IMR-90 (cell line): ENCODE measurements around the gene TMEM72. TPM values are rescaled to one million over a fixed set of nuclear protein-coding genes. Genes with fewer than 3 reads are reported as not detected.

Experiments
- ATAC-seq: fragments of 200-7000 bp; cut with Tn5 transposase; 2 replicates; pipeline ENCODE4 v1.9.1; 2020; ENCODE audit warnings: low read depth, mild to moderate bottlenecking, moderate library complexity
- BruUV-seq: library from RNA; stranded (reverse); fragments of 400-500 nt; replicated peaks from 2 replicates; lab custom pipeline; 2021; lab: Mats Ljungman, UMichigan
- CTCF ChIA-PET: fragments of 300-600 bp; formaldehyde crosslinking; extraction: SDS; loops from one replicate; lab custom pipeline; 2021; ENCODE audit warnings: antibody characterized with exemption; lab: Yijun Ruan, JAX
- POLR2A ChIA-PET: fragments of 300-600 bp; sonication (Branson Sonifier 250); formaldehyde crosslinking; loops from one replicate; lab custom pipeline; 2022; ENCODE audit warnings: antibody characterized with exemption; ENCODE audit not compliant: unreplicated experiment; lab: Charles Lee
- DNase-seq: peaks from one replicate; pipeline ENCODE4 v3.0.0; 2013
- H2AFZ ChIP-seq: replicated peaks from 2 replicates; pipeline ENCODE3; 2013; ENCODE audit warnings: low read length, mild to moderate bottlenecking; ENCODE audit not compliant: poor library complexity
- H2AK5ac ChIP-seq: 2 replicates; pipeline ENCODE4 v1.6.1; 2013; ENCODE audit warnings: low read depth, low read length, inconsistent platforms
- H2AK9ac ChIP-seq: replicated peaks from 2 replicates; pipeline ENCODE3; 2013; ENCODE audit warnings: mild to moderate bottlenecking, low read depth, low read length, moderate library complexity; ENCODE audit not compliant: poor library complexity
- H2BK120ac ChIP-seq: 2 replicates; pipeline ENCODE4 v1.6.1; 2013; ENCODE audit warnings: low read depth, low read length, inconsistent platforms
- H2BK15ac ChIP-seq: 3 replicates; pipeline ENCODE4 v1.6.1; 2013; ENCODE audit warnings: low read depth, low read length, inconsistent platforms
- H2BK20ac ChIP-seq: 2 replicates; pipeline ENCODE4 v1.6.1; 2013; ENCODE audit warnings: low read depth, mild to moderate bottlenecking, inconsistent platforms, low read length, moderate library complexity
- H2BK5ac ChIP-seq: 2 replicates; pipeline ENCODE4 v1.6.1; 2013; ENCODE audit warnings: mild to moderate bottlenecking, low read depth, low read length, inconsistent platforms; ENCODE audit not compliant: poor library complexity, severe bottlenecking
- H3K14ac ChIP-seq: replicated peaks from 2 replicates; pipeline ENCODE4 v1.6.1; 2013; ENCODE audit warnings: low read depth, low read length, inconsistent platforms
- H3K18ac ChIP-seq: 2 replicates; pipeline ENCODE4 v1.6.1; 2013; ENCODE audit warnings: low read depth, low read length, control low read depth
- H3K23ac ChIP-seq: 2 replicates; pipeline ENCODE4 v1.6.1; 2013; ENCODE audit warnings: low read depth, low read length, inconsistent platforms
- H3K27ac ChIP-seq: 2 replicates; pipeline ENCODE4 v1.5.1; 2013; ENCODE audit warnings: mild to moderate bottlenecking, control low read depth, low read length; ENCODE audit not compliant: insufficient read depth
- H3K27me3 ChIP-seq: 2 replicates; pipeline ENCODE4 v1.6.1; 2013; ENCODE audit warnings: low read length; ENCODE audit not compliant: control insufficient read depth, insufficient read depth
- H3K36me3 ChIP-seq: 2 replicates; pipeline ENCODE4 v1.6.1; 2013; ENCODE audit warnings: low read length, mixed read lengths; ENCODE audit not compliant: control insufficient read depth, insufficient read depth
- H3K4ac ChIP-seq: 2 replicates; pipeline ENCODE4 v1.6.1; 2013; ENCODE audit warnings: low read depth, low read length, inconsistent platforms
- H3K4me1 ChIP-seq: 2 replicates; pipeline ENCODE4 v1.6.1; 2013; ENCODE audit warnings: low read length, mixed read lengths; ENCODE audit not compliant: control insufficient read depth, insufficient read depth
- H3K4me2 ChIP-seq: 2 replicates; pipeline ENCODE4 v1.6.1; 2013; ENCODE audit warnings: low read depth, mild to moderate bottlenecking, control low read depth, low read length, moderate library complexity
- H3K4me3 ChIP-seq: 2 replicates; pipeline ENCODE4 v1.5.1; 2013; ENCODE audit warnings: low read depth, mild to moderate bottlenecking, control low read depth, low read length, moderate library complexity; ENCODE audit not compliant: insufficient read depth
- H3K56ac ChIP-seq: 2 replicates; pipeline ENCODE4 v1.6.1; 2013; ENCODE audit warnings: low read length, inconsistent platforms; ENCODE audit not compliant: insufficient read depth; ENCODE audit errors: extremely low read depth
- H3K79me1 ChIP-seq, 2 experiments: 2 replicates each; pipeline ENCODE4 v1.6.1; 2013; ENCODE audit warnings: low read length in 2 of 2, inconsistent platforms in 1 of 2, low read depth in 1 of 2
- H3K9ac ChIP-seq: 2 replicates; pipeline ENCODE4 v1.6.1; 2013; ENCODE audit warnings: low read depth, low read length, control low read depth
- H3K9me1 ChIP-seq: 2 replicates; pipeline ENCODE4 v1.6.1; 2013; ENCODE audit warnings: low read length, inconsistent platforms; ENCODE audit not compliant: insufficient read depth
- H3K9me3 ChIP-seq: 2 replicates; pipeline ENCODE4 v1.6.1; 2013; ENCODE audit warnings: low read length; ENCODE audit not compliant: control insufficient read depth, insufficient read depth
- H4K20me1 ChIP-seq: 2 replicates; pipeline ENCODE4 v1.6.1; 2013; ENCODE audit warnings: low read length, inconsistent platforms; ENCODE audit not compliant: insufficient read depth
- H4K5ac ChIP-seq: 2 replicates; pipeline ENCODE4 v1.6.1; 2013; ENCODE audit warnings: mild to moderate bottlenecking, low read depth, low read length, control low read depth
- H4K8ac ChIP-seq, 2 experiments: 2 replicates each; pipeline ENCODE4 v1.6.1; 2013; ENCODE audit warnings: low read depth in 2 of 2, low read length in 2 of 2, control low read depth in 1 of 2, inconsistent platforms in 1 of 2
- H4K91ac ChIP-seq: 2 replicates; pipeline ENCODE4 v1.6.1; 2013; ENCODE audit warnings: low read depth, low read length, inconsistent platforms; ENCODE audit not compliant: insufficient read depth
- FOS ChIP-seq: fragments of 150-350 bp; IDR thresholded peaks from 2 replicates; pipeline ENCODE4 v1.6.1; 2016; ENCODE audit warnings: low read depth, low read length
- MXI1 ChIP-seq: IDR thresholded peaks from 2 replicates; pipeline ENCODE4 v1.6.1; 2012; ENCODE audit warnings: low read depth, mild to moderate bottlenecking, low read length, moderate library complexity, borderline replicate concordance
- RCOR1 ChIP-seq: IDR thresholded peaks from 2 replicates; pipeline ENCODE4 v1.6.1; 2012; ENCODE audit warnings: mild to moderate bottlenecking, low read length, improper control_type of control experiment; ENCODE audit not compliant: insufficient replicate concordance
- WGBS, 2 experiments: methylation state at CpG; one replicate each; pipeline versions ENCODE4 v1.1.5 to v1.1.7; 2013; ENCODE audit warnings: missing lambda C conversion rate in 2 of 2; ENCODE audit not compliant: insufficient read length in 1 of 2; ENCODE audit errors: extremely low coverage in 2 of 2; 5-methylcytosine and 5-hydroxymethylcytosine counted together
- dilution Hi-C: fragments of 300-500 bp; cut with HindIII; formaldehyde crosslinking; loops from one replicate; pipeline ENCODE4 v1.14.3; 2018; ENCODE audit warnings: low sequenced_read_pairs; ENCODE audit not compliant: unreplicated experiment
- in situ Hi-C: fragments of 300-500 bp; cut with MboI; formaldehyde crosslinking; loops from 3 replicates; pipeline ENCODE4 v1.14.3; 2019; ENCODE audit warnings: low sequenced_read_pairs, inconsistent platforms, mixed read lengths
- intact Hi-C: fragments of 100-400 bp; cut with micrococcal nuclease; formaldehyde crosslinking; loops from 2 replicates; pipeline ENCODE4 v1.10.0; 2022
- polyA plus RNA-seq, 3 experiments: library from polyadenylated mRNA; depleted of rRNA; stranded (reverse); fragments of >200 nt; gene quantifications; 2 replicates each; pipeline ENCODE4 v1.2.3, GENCODE V29; 2012; ENCODE audit warnings: low replicate concordance in 1 of 3
- total RNA-seq: library from RNA; depleted of rRNA; stranded (reverse); fragments of >200 nt; gene quantifications from 2 replicates; pipeline ENCODE4 v1.2.3, GENCODE V29; 2012

Gene TMEM72
- total and polyA plus RNA-seq, 2 of the 4 experiments (the other 2 are of a cell fraction) = not detected

- Histone ChIP-seq H4K91ac (0 out of 2 replicates have a peak overlapping the region, but pooled peaks have one; percentile 13), H3K79me1 (no peaks in the 10 kb centered on the region), H2BK5ac (no peak overlapping the region), H2BK120ac (peak overlapping the region; percentile 81), H3K9me1 (peaks cover 9% of the 10 kb centered on the region; the same call in 1 of the 2 replicates), H2BK20ac (peak overlapping the region; percentile 22; the same call in 1 of the 2 replicates), H3K36me3 (no peaks in the 10 kb centered on the region), H3K4ac (peak overlapping the region; percentile 63), H3K18ac (peak overlapping the region; percentile 1; the same call in 1 of the 2 replicates), H2AFZ (no peak overlapping the region), H2AK5ac (peak overlapping the region; percentile 63), H3K4me1 (peaks cover 15% of the 10 kb centered on the region), H3K27me3 (no peaks in the 10 kb centered on the region), H4K20me1 (no peaks in the 10 kb centered on the region), H3K4me2 (no peak overlapping the region), H3K23ac (no peak overlapping the region), H3K56ac (no peak overlapping the region), H4K8ac (peak overlapping the region; percentile 26 to 39; a peak in 2 of 4 replicates), H3K9ac (no peak overlapping the region), H2AK9ac (no peak overlapping the region), H3K9me3 (no peaks in the 10 kb centered on the region), H3K14ac (0 out of 2 replicates have a peak overlapping the region, but pooled peaks have one; percentile 11), H3K4me3 (no peak overlapping the region), H2BK15ac (no peak overlapping the region), H3K27ac (no peak overlapping the region), H4K5ac (no peak overlapping the region)
- intact Hi-C loops (no loop called here), dilution Hi-C loops (no loop called here), in situ Hi-C loops (no loop called here)
- DNase-seq (no peak), ATAC-seq (no peak)
- POLR2A ChIA-PET = no interaction called here
- CTCF ChIA-PET = no interaction called here
- TF ChIP-seq FOS = no peak
- no peak for TF ChIP-seq MXI1
- no peak for TF ChIP-seq RCOR1
- 96% methylated on average over 3 of the region's 7 CpGs; no CpG with 5 or more reads in 1 of the 2 experiments for WGBS, 2 experiments
- no TSS peak for BruUV-seq
These were observed 25.3 kb downstream of the TMEM72 start for GRCh38 chr10:44936314-44936975.
